ENCODE results near the gene FLNB. TPM values are rescaled to one million over a fixed set of nuclear protein-coding genes. Genes with fewer than 3 reads are reported as not detected.

The FLNB gene
- total and polyA plus RNA-seq, 10 of the 15 experiments (the other 5 are each of a cell fraction or from before 2014, with no cell fraction given): 13.6 to 51.8 (median 26.4) TPM

DNA sequence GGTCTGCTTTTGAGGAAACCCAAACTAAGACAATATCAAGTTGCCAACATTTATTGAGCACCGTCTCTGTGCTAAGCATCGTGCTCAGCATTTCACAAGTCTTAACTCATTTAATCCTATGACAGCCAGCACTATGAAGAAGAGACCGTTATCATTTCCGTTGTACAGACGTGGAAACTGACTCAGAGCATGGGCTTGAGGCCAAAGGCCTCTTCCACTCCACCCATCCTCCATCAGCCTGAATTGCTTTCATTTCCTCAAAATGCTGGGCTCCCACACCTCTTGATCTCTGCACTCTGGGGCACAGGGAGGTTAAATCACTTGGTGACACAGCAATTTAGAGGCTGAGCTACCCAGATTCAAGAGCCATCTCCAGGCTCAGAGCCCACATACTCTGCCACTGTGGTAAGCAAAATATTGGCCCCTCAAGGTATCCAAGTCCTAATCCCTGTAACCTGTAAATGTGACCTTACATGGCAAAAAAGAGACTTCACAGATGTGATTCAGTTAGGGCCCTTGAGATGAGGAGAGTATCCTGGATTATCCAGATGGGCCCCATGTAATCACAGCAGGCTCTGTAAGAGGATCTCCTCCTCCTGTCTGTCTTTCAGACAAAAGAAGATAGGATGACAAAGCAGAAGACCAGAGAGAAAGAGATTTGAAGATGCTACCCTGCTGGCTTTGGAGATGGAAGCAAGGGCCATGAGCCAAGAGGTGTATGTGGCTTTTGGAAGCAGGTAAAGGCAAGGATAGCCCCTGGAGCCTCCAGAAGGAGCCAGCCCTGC lies 24.3 kb upstream of the FLNB start:
- FAIRE-seq: peak; percentile 99
- H3K4me1 ChIP-seq (ENCODE audit: control insufficient read depth, insufficient read depth, low read length): peaks cover 34% of the 10 kb centered on the region
- H3K79me2 ChIP-seq (ENCODE audit: control insufficient read depth, insufficient read depth, low read length): no peaks in the 10 kb centered on the region
- no peaks in the 10 kb centered on the region for H4K20me1 ChIP-seq (ENCODE audit: control insufficient read depth, insufficient read depth)
- no peaks in the 10 kb centered on the region for H3K36me3 ChIP-seq (ENCODE audit: control insufficient read depth in 2 of 2, insufficient read depth in 2 of 2, low read length in 1 of 2)
- H3K9me3 ChIP-seq (replicated peaks; ENCODE audit: control insufficient read depth, insufficient read depth, low read length): no peaks in the 10 kb centered on the region
- ChIA-PET SMC1A (ENCODE audit: uncharacterized antibody, unreplicated experiment) (interaction anchor here (0.7 to 4.2 kb wide), 15 partner anchors 8 to 127 kb away, joined by 3 to 12 read pairs (median 4); partner anchors contain the start of gene FLNB), CTCF (interaction anchor here (0.8 to 1.5 kb wide), 3 partner anchors 24 to 87 kb away, joined by 3 read pairs; no protein-coding TSS in a partner anchor), POLR2A (interaction anchor here (0.6 to 1.3 kb wide), 4 partner anchors 13 to 1567 kb away, joined by 3 to 6 read pairs (median 3); no protein-coding TSS in a partner anchor), RAD21 (ENCODE audit: unreplicated experiment) (interaction anchor here (1.1 to 2.0 kb wide), 7 partner anchors 15 to 193 kb away, joined by 3 to 6 read pairs (median 4); no protein-coding TSS in a partner anchor)
- WGBS (ENCODE audit: insufficient coverage, insufficient replicate concordance, low lambda C conversion rate, missing lambda C conversion rate): 5% methylated on average over 5 of the region's 5 CpGs
- in situ Hi-C loops (cut with MboI) (no loop called here), intact Hi-C loops (cut with micrococcal nuclease; ENCODE audit: unreplicated experiment) (no loop called here)
- H3K4me2 ChIP-seq (ENCODE audit: control insufficient read depth, insufficient read depth): peak overlapping the region; percentile 63
- H2AFZ ChIP-seq (ENCODE audit: control insufficient read depth, low read depth, low read length): peak overlapping the region; percentile 64
- peak; percentile 98 for ATAC-seq
- no TSS peak for BruUV-seq (replicated peaks)
- H3K27ac ChIP-seq (ENCODE audit: control insufficient read depth, insufficient read depth): peak overlapping the region; percentile 71
- H3K27me3 ChIP-seq (replicated peaks in 1 of 2; ENCODE audit: control insufficient read depth in 2 of 2, insufficient read depth in 2 of 2, low read length in 1 of 2): no peaks in the 10 kb centered on the region
- DNase-seq (ENCODE audit: low read depth, low spot score): peak; percentile 96
- H3K4me3 ChIP-seq: no peak overlapping the region
- H3K9ac ChIP-seq (ENCODE audit: control insufficient read depth, insufficient read depth, low read length): peak overlapping the region; percentile 62
- TF ChIP-seq CREM (IDR thresholded peaks at IDR 0.05; ENCODE audit: low read depth) (peak; percentile 71; the same call in 1 of the 2 replicates), ZNF24 (IDR thresholded peaks at IDR 0.05) (no peak), HDGF (IDR thresholded peaks at IDR 0.05) (no peak), SIX5 (IDR thresholded peaks at IDR 0.05; ENCODE audit: low read depth, low read length, severe bottlenecking) (no peak), SP1 (IDR thresholded peaks at IDR 0.05; ENCODE audit: low read depth, low read length) (peak; percentile 70), MEF2A (IDR thresholded peaks at IDR 0.05; ENCODE audit: insufficient read depth, low read depth, low read length) (peak; percentile 65), RB1 (IDR thresholded peaks at IDR 0.05; ENCODE audit: borderline replicate concordance) (no peak), ZNF622 (IDR thresholded peaks at IDR 0.05) (no peak), SIN3A (IDR thresholded peaks at IDR 0.05; ENCODE audit: low read depth, low read length) (no peak), ZNF217 (IDR thresholded peaks at IDR 0.05) (0 out of 2 replicates have a peak, but pooled peaks have one; percentile 47), FOXK2 (IDR thresholded peaks at IDR 0.05) (no peak), NRF1 (conservative IDR thresholded peaks at IDR 0.05; ENCODE audit: low read depth, low read length) (no peak), CBX3 (IDR thresholded peaks at IDR 0.05; ENCODE audit: borderline replicate concordance, low read depth) (no peak), TAF1 (IDR thresholded peaks at IDR 0.05; ENCODE audit: borderline replicate concordance, low read depth, low read length) (no peak), NFIC (IDR thresholded peaks at IDR 0.05; ENCODE audit: low read depth, low read length) (peak; percentile 79; the same call in 1 of the 2 replicates), STAT3 (IDR thresholded peaks at IDR 0.05; ENCODE audit: low read depth, low read length) (no peak), YY1 (IDR thresholded peaks at IDR 0.05; ENCODE audit: low read depth, low read length) (peak; percentile 70; the same call in 1 of the 2 replicates)
- TF ChIP-seq, protein P1, sequence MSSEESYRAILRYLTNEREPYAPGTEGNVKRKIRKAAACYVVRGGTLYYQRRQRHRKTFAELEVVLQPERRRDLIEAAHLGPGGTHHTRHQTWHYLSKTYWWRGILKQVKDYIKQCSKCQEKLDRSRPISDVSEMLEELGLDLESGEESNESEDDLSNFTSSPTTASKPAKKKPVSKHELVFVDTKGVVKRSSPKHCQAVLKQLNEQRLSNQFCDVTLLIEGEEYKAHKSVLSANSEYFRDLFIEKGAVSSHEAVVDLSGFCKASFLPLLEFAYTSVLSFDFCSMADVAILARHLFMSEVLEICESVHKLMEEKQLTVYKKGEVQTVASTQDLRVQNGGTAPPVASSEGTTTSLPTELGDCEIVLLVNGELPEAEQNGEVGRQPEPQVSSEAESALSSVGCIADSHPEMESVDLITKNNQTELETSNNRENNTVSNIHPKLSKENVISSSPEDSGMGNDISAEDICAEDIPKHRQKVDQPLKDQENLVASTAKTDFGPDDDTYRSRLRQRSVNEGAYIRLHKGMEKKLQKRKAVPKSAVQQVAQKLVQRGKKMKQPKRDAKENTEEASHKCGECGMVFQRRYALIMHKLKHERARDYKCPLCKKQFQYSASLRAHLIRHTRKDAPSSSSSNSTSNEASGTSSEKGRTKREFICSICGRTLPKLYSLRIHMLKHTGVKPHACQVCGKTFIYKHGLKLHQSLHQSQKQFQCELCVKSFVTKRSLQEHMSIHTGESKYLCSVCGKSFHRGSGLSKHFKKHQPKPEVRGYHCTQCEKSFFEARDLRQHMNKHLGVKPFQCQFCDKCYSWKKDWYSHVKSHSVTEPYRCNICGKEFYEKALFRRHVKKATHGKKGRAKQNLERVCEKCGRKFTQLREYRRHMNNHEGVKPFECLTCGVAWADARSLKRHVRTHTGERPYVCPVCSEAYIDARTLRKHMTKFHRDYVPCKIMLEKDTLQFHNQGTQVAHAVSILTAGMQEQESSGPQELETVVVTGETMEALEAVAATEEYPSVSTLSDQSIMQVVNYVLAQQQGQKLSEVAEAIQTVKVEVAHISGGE (CRISPR knock-in tag; IDR thresholded peaks at IDR 0.05): no peak
- TF ChIP-seq, protein P2, sequence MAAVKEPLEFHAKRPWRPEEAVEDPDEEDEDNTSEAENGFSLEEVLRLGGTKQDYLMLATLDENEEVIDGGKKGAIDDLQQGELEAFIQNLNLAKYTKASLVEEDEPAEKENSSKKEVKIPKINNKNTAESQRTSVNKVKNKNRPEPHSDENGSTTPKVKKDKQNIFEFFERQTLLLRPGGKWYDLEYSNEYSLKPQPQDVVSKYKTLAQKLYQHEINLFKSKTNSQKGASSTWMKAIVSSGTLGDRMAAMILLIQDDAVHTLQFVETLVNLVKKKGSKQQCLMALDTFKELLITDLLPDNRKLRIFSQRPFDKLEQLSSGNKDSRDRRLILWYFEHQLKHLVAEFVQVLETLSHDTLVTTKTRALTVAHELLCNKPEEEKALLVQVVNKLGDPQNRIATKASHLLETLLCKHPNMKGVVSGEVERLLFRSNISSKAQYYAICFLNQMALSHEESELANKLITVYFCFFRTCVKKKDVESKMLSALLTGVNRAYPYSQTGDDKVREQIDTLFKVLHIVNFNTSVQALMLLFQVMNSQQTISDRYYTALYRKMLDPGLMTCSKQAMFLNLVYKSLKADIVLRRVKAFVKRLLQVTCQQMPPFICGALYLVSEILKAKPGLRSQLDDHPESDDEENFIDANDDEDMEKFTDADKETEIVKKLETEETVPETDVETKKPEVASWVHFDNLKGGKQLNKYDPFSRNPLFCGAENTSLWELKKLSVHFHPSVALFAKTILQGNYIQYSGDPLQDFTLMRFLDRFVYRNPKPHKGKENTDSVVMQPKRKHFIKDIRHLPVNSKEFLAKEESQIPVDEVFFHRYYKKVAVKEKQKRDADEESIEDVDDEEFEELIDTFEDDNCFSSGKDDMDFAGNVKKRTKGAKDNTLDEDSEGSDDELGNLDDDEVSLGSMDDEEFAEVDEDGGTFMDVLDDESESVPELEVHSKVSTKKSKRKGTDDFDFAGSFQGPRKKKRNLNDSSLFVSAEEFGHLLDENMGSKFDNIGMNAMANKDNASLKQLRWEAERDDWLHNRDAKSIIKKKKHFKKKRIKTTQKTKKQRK (IDR thresholded peaks at IDR 0.05; ENCODE audit: low read depth, low read length): no peak

All from GM12878 (cell line).